Right lobe of liver (tissue), 6 donors: ENCODE measurements around the gene SLC25A13. TPM values are rescaled to one million over a fixed set of nuclear protein-coding genes. Genes with fewer than 3 reads are reported as not detected.

ENCODE experiments used
- ATAC-seq, 4 donors: fragments of 200-7000 bp; cut with Tn5 transposase; one replicate each; pipeline ENCODE4 v1.9.1; 2020; ENCODE audit warnings: mild to moderate bottlenecking in 4 of 4, moderate library complexity in 4 of 4
- DNase-seq, 3 donors: peaks; one replicate each; pipeline ENCODE4 v3.0.0-alpha.2; 2020
- H3K27ac ChIP-seq, 3 donors: fragments of 200-600 bp; one replicate each; pipeline ENCODE4 v1.8.0; 2022
- H3K27me3 ChIP-seq, 2 donors: fragments of 200-600 bp; one replicate each; pipeline ENCODE4 v1.8.0; 2022
- H3K36me3 ChIP-seq, 4 donors: fragments of 200-600 bp; sonication (generic) in 1 of 4; one replicate each; pipeline versions ENCODE4 v1.5.1 to v1.8.0; 2017 to 2022; ENCODE audit warnings: control low read depth in 1 of 4
- H3K4me1 ChIP-seq, 4 donors: fragments of 200-600 bp; sonication (generic) in 1 of 4; one replicate each; pipeline versions ENCODE4 v1.5.1 to v1.8.0; 2017 to 2022; ENCODE audit warnings: control low read depth in 1 of 4
- H3K4me3 ChIP-seq, 3 donors: fragments of 200-600 bp; one replicate each; pipeline ENCODE4 v1.8.0; 2022
- H3K9me3 ChIP-seq, 4 donors: fragments of 200-600 bp; sonication (generic) in 1 of 4; one replicate each; pipeline versions ENCODE4 v1.5.1 to v1.8.0; 2017 to 2022; ENCODE audit warnings: control low read depth in 1 of 4
- CTCF ChIP-seq, 4 donors: fragments of 200-600 bp in 3 of 4; fragments of 450-650 bp in 1 of 4; IDR thresholded peaks; one replicate each; pipeline versions ENCODE4 v1.5.1 to v1.8.0; 2016 to 2022; ENCODE audit warnings: antibody characterized with exemption in 4 of 4, mild to moderate bottlenecking in 2 of 4
- POLR2A ChIP-seq: fragments of 450-650 bp; IDR thresholded peaks from one replicate; pipeline ENCODE4 v1.6.1; 2017; ENCODE audit warnings: antibody characterized with exemption, mild to moderate bottlenecking
- WGBS: methylation state at CpG from one replicate; pipeline ENCODE4 v1.1.6; 2018; ENCODE audit warnings: low coverage, low lambda C conversion rate; ENCODE audit not compliant: insufficient coverage; ENCODE audit errors: missing lambda C conversion rate; 5-methylcytosine and 5-hydroxymethylcytosine counted together
- intact Hi-C, 2 donors: fragments of 100-400 bp; cut with DNase I; formaldehyde crosslinking; loops; one replicate each; pipeline versions ENCODE4 v1.11.2 to v1.14.1; 2022
- total RNA-seq, 6 experiments: library from RNA; depleted of rRNA in 2 of 6; stranded (reverse); fragments of >200 nt in 2 of 6; fragmentation: NEBNext Ultra II Directional in 3 of 6; extraction: Animal tissue kit (Norgen Biotek cat#: 25700) in 3 of 6; gene quantifications; one replicate each; pipeline versions ENCODE4 v1.1.0 to v1.2.4, GENCODE V29; 2016 to 2023
- donor health status: DM: no; HTN: yes; CAD: no.
- donor health status: DM: no; HTN: no; CAD: no.
- donor health status: DM: no; HTN: no; CAD: no.
- donor health status: DM: no; HTN: yes; CAD: no.
- donor health status: DM: no; HTN: yes; CAD: no.

Gene SLC25A13
- total RNA-seq, 6 experiments from 2014 or later: 54.5 to 110 (median 83.0) TPM

GRCh38 chr7:96331775-96332174 lies 9.9 kb upstream of the SLC25A13 start:
- 50% methylated on average over 3 of the region's 3 CpGs for WGBS
- Histone ChIP-seq H3K36me3 (no peaks in the 10 kb centered on the region), H3K9me3 (no peaks in the 10 kb centered on the region), H3K4me1 (peaks cover 0 to 21% (median 9%) of the 10 kb centered on the region in 4 donors), H3K27ac (peak overlapping the region in 2 of 3 donors; percentile 31 to 60), H3K27me3 (no peaks in the 10 kb centered on the region), H3K4me3 (no peak overlapping the region)
- TF ChIP-seq POLR2A: no peak
- ATAC-seq (peak; percentile 63 to 83 (median 78)), DNase-seq (no peak)
- intact Hi-C loops: no loop called here

GRCh38 chr7:96331233-96331632 lies 9.3 kb upstream of the SLC25A13 start:
- DNase-seq (no peak), ATAC-seq (peak; percentile 55 to 84 (median 62))
- no peaks in the 10 kb centered on the region for H3K36me3 ChIP-seq
- peaks cover 0 to 21% (median 9%) of the 10 kb centered on the region in 4 donors for H3K4me1 ChIP-seq
- intact Hi-C loops: no loop called here
- TF ChIP-seq CTCF (IDR thresholded peaks at IDR 0.05) (no peak), POLR2A (no peak)
- H3K4me3 ChIP-seq: no peak overlapping the region
- no peaks in the 10 kb centered on the region for H3K9me3 ChIP-seq
- 48% methylated on average over 2 of the region's 2 CpGs for whole genome bisulfite sequencing
- no peaks in the 10 kb centered on the region for H3K27me3 ChIP-seq
- H3K27ac ChIP-seq: peak overlapping the region in 2 of 3 donors; percentile 31 to 60

GRCh38 chr7:96330193-96330592 lies 8.3 kb upstream of the SLC25A13 start:
- H3K9me3 ChIP-seq: no peaks in the 10 kb centered on the region
- ATAC-seq (no peak), DNase-seq (no peak)
- WGBS: 78% methylated on average over 2 of the region's 2 CpGs
- H3K36me3 ChIP-seq: no peaks in the 10 kb centered on the region
- no peaks in the 10 kb centered on the region for H3K27me3 ChIP-seq
- peaks cover 0 to 21% (median 9%) of the 10 kb centered on the region in 4 donors for H3K4me1 ChIP-seq
- intact Hi-C loops: no loop called here
- H3K4me3 ChIP-seq: no peak overlapping the region
- TF ChIP-seq CTCF (IDR thresholded peaks at IDR 0.05) (no peak), POLR2A (no peak)
- no peak overlapping the region for H3K27ac ChIP-seq

GRCh38 chr7:96329241-96329640 lies 7.3 kb upstream of the SLC25A13 start:
- Histone ChIP-seq H3K4me3 (no peak overlapping the region), H3K4me1 (peaks cover 0 to 21% (median 9%) of the 10 kb centered on the region in 4 donors), H3K9me3 (no peaks in the 10 kb centered on the region), H3K27me3 (no peaks in the 10 kb centered on the region), H3K27ac (no peak overlapping the region), H3K36me3 (no peaks in the 10 kb centered on the region)
- no peak for DNase-seq
- ATAC-seq: no peak
- intact Hi-C loops: no loop called here
- WGBS: 90% methylated on average over 1 of the region's 1 CpG
- TF ChIP-seq POLR2A (no peak), CTCF (IDR thresholded peaks at IDR 0.05) (no peak)

- intact Hi-C loops: no loop called here
- DNase-seq (no peak), ATAC-seq (no peak)
- no peak for TF ChIP-seq POLR2A
- TF ChIP-seq CTCF (IDR thresholded peaks at IDR 0.05): no peak
- H3K36me3 ChIP-seq: no peaks in the 10 kb centered on the region
- 67% methylated on average over 1 of the region's 1 CpG for WGBS
- no peaks in the 10 kb centered on the region for H3K9me3 ChIP-seq
- peaks cover 0 to 23% (median 9%) of the 10 kb centered on the region in 4 donors for H3K4me1 ChIP-seq
- no peaks in the 10 kb centered on the region for H3K27me3 ChIP-seq
- H3K4me3 ChIP-seq: no peak overlapping the region
- H3K27ac ChIP-seq: peak overlapping the region in 1 of 3 donors; percentile 33
These were observed 6.1 kb upstream of the SLC25A13 start for GRCh38 chr7:96328016-96328415.
